OCI-LY1 (cell line): ENCODE results near the gene SMAP2.

Experiments
- CTCF ChIP-seq: fragments of 200-600 bp; sonication (generic), shearing (Covaris generic); IDR thresholded peaks from 2 replicates; pipeline ENCODE4 v1.5.1; 2017; ENCODE audit warnings: mild to moderate bottlenecking, antibody characterized with exemption, low read length, moderate library complexity, mixed read lengths
- EZH2 ChIP-seq: fragments of 200-600 bp; sonication (generic), shearing (Covaris generic); IDR thresholded peaks from 2 replicates; pipeline ENCODE4 v1.8.0; 2017; ENCODE audit warnings: borderline replicate concordance, mixed run types, mild to moderate bottlenecking, antibody characterized with exemption, low read length, moderate library complexity, mixed read lengths

- TF ChIP-seq CTCF (no peak), EZH2 (no peak)
Observed at GRCh38 chr1:40394491-40395172, 21.1 kb downstream of the SMAP2 start.
